Panc1 (cell line): ENCODE measurements around the gene RASSF7. TPM values are rescaled to one million over a fixed set of nuclear protein-coding genes. Genes with fewer than 3 reads are reported as not detected.

Source experiments
- ATAC-seq: fragments of 200-7000 bp; cut with Tn5 transposase; 2 replicates; pipeline ENCODE4 v1.9.1; 2020; ENCODE audit warnings: mild to moderate bottlenecking, moderate library complexity
- BruUV-seq: library from RNA; stranded (reverse); fragments of 400-500 nt; replicated peaks from 2 replicates; lab custom pipeline; 2021; lab: Mats Ljungman, UMichigan
- CTCF ChIA-PET: fragments of 300-600 bp; sonication (Branson Sonifier 250); formaldehyde crosslinking; loops from one replicate; lab custom pipeline; 2022; ENCODE audit warnings: antibody characterized with exemption; lab: Charles Lee
- POLR2A ChIA-PET: fragments of 300-600 bp; sonication (Branson Sonifier 250); formaldehyde crosslinking; loops from one replicate; lab custom pipeline; 2022; ENCODE audit warnings: antibody characterized with exemption; lab: Charles Lee
- DNase-seq: peaks from one replicate; pipeline ENCODE4 v3.0.0-alpha.2; 2010; ENCODE audit warnings: low read depth, low spot score
- H3K27ac ChIP-seq: 2 replicates; pipeline ENCODE4 v1.5.1; 2011; ENCODE audit warnings: mild to moderate bottlenecking, low read length, inconsistent platforms
- H3K27me3 ChIP-seq: fragments of 200-500 bp; sonication (Bioruptor generic); 2 replicates; pipeline ENCODE4 v1.6.0; 2014; ENCODE audit warnings: low read length, inconsistent platforms; ENCODE audit not compliant: control insufficient read depth, insufficient read depth
- H3K36me3 ChIP-seq: fragments of 200-500 bp; sonication (Bioruptor generic); 2 replicates; pipeline ENCODE4 v1.5.1; 2014; ENCODE audit warnings: inconsistent platforms, mild to moderate bottlenecking, low read length, moderate library complexity; ENCODE audit not compliant: control insufficient read depth, insufficient read depth
- H3K4me1 ChIP-seq: 2 replicates; pipeline ENCODE4 v1.5.1; 2011; ENCODE audit warnings: inconsistent platforms, mild to moderate bottlenecking, low read length, moderate library complexity; ENCODE audit not compliant: control insufficient read depth, insufficient read depth
- H3K4me3 ChIP-seq, 2 experiments: 2 replicates each; pipeline ENCODE4 v1.5.1; 2011 to 2012; ENCODE audit warnings: low read depth in 2 of 2, low read length in 2 of 2, mild to moderate bottlenecking in 2 of 2, inconsistent platforms in 1 of 2, moderate library complexity in 1 of 2
- H3K9me3 ChIP-seq: fragments of 200-500 bp; sonication (Bioruptor generic); 2 replicates; pipeline ENCODE4 v1.5.1; 2014; ENCODE audit warnings: low read depth, mild to moderate bottlenecking, inconsistent platforms, low read length, moderate library complexity; ENCODE audit not compliant: control insufficient read depth, insufficient read depth
- CTCF ChIP-seq: fragments of 450-650 bp; IDR thresholded peaks from 2 replicates; pipeline ENCODE4 v1.5.1; 2017; ENCODE audit warnings: mild to moderate bottlenecking
- POLR2AphosphoS5 ChIP-seq: IDR thresholded peaks from 2 replicates; pipeline ENCODE4 v1.6.1; 2012; ENCODE audit warnings: mild to moderate bottlenecking, low read depth, low read length, moderate library complexity
- REST ChIP-seq, 2 experiments: IDR thresholded peaks; 2 replicates each; pipeline ENCODE4 v1.6.1; 2011 to 2012; ENCODE audit warnings: low read depth in 2 of 2, control low read depth in 1 of 2, low read length in 1 of 2, mild to moderate bottlenecking in 1 of 2, moderate library complexity in 1 of 2; ENCODE audit not compliant: insufficient read depth in 1 of 2
- SIN3A ChIP-seq: IDR thresholded peaks from 2 replicates; pipeline ENCODE4 v1.6.1; 2012; ENCODE audit warnings: low read depth, mild to moderate bottlenecking, low read length, moderate library complexity, borderline replicate concordance; ENCODE audit not compliant: insufficient read depth
- TCF7L2 ChIP-seq: IDR thresholded peaks from 2 replicates; pipeline ENCODE4 v1.6.1; 2011; ENCODE audit warnings: mild to moderate bottlenecking, low read depth, low read length, inconsistent platforms
- in situ Hi-C: cut with HindIII; loops from 2 replicates; pipeline ENCODE4 v1.10.0; 2016; ENCODE audit warnings: low sequenced_read_pairs, low pct_unique_long_range_greater_than_20kb
- intact Hi-C: fragments of 100-400 bp; cut with micrococcal nuclease; formaldehyde crosslinking; loops from one replicate; pipeline ENCODE4 v1.10.0; 2022; ENCODE audit not compliant: unreplicated experiment
- total RNA-seq: library from RNA; stranded (reverse); gene quantifications from one replicate; pipeline ENCODE4 v1.2.1, GENCODE V29; 2021; ENCODE audit not compliant: unreplicated experiment

Gene RASSF7
- total RNA-seq, 1 experiment from 2014 or later: 81.8 TPM

- Histone ChIP-seq H3K27ac (no peak overlapping the region), H3K4me3 (no peak overlapping the region), H3K36me3 (no peaks in the 10 kb centered on the region), H3K9me3 (no peaks in the 10 kb centered on the region), H3K4me1 (peaks cover 4% of the 10 kb centered on the region), H3K27me3 (no peaks in the 10 kb centered on the region)
- ChIA-PET POLR2A (interaction anchor here (1.0 kb wide), 1 partner anchor 9 kb away, joined by 3 read pairs; no protein-coding TSS in a partner anchor), CTCF (no interaction called here)
- no peak for DNase-seq
- no peak for ATAC-seq
- no peak for TF ChIP-seq REST (IDR thresholded peaks at IDR 0.05; ENCODE audit: insufficient read depth in 1 of 2, low read depth in 2 of 2, low read length in 1 of 2)
- no peak for TF ChIP-seq SIN3A
- TF ChIP-seq CTCF: no peak
- no peak for TF ChIP-seq TCF7L2
- TF ChIP-seq POLR2AphosphoS5: no peak
- intact Hi-C loops (no loop called here), in situ Hi-C loops (no loop called here)
- no TSS peak for BruUV-seq
Measured at GRCh38 chr11:544817-545166, 16.0 kb upstream of the RASSF7 start.

- H3K27ac ChIP-seq: no peak overlapping the region
- TF ChIP-seq TCF7L2 (no peak), REST (IDR thresholded peaks at IDR 0.05; ENCODE audit: insufficient read depth in 1 of 2, low read depth in 2 of 2, low read length in 1 of 2) (no peak), CTCF (no peak), SIN3A (no peak), POLR2AphosphoS5 (no peak)
- peaks cover under 1% of the 10 kb centered on the region; the same call in 1 of the 2 replicates for H3K4me1 ChIP-seq
- DNase-seq (no peak), ATAC-seq (no peak)
- intact Hi-C loops (no loop called here), in situ Hi-C loops (no loop called here)
- H3K9me3 ChIP-seq: no peaks in the 10 kb centered on the region
- H3K36me3 ChIP-seq: no peaks in the 10 kb centered on the region
- H3K27me3 ChIP-seq: no peaks in the 10 kb centered on the region
- no TSS peak for BruUV-seq
- H3K4me3 ChIP-seq: no peak overlapping the region
- ChIA-PET CTCF (no interaction called here), POLR2A (interaction anchor here (1.0 kb wide), 1 partner anchor 8 kb away, joined by 3 read pairs; no protein-coding TSS in a partner anchor)
Measured at GRCh38 chr11:545171-545570, 15.6 kb upstream of the RASSF7 start.
